ENCODE data around the gene C13orf42.

The C13orf42 gene

DNA sequence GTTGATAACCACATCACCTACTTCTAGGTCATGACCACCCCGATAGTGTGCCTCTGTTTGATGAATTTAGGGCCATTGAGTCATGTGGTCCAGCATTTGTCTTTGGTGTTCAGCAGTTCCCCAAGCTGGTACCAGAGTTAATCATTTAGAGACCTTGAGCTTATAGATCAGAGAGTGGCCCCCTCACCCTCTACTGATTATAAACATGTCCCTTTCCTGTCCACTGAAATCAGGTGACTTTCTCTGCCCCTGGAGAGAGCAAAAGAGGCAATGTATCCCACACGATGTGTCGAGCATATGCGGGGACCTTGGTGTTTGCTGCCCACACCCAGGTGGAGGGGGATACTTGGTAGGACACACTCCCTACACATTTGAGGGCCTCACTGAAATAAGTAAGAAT, 46.3 kb downstream of the C13orf42 start:
- no peak for DNase-seq

DNA sequence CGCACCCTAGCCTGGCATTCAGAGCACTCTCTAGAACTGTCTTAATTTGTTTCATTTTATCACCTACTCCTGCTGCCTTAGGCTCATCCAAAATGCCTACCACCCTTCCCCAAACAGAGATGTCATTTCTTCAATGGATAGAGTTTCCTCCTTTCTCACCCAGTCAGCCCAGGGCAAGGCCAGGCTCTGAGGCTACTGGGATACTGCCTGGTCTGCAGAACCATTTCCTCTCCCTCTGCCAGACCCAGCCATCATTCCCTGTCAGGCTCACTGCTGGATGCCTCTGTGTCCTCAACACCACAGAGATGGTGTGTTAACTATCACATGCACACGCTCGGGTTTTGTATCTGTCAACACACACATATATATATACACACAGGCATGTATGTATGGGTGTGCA, 47.2 kb downstream of the C13orf42 start:
- peak; percentile 52 for DNase-seq

DNA sequence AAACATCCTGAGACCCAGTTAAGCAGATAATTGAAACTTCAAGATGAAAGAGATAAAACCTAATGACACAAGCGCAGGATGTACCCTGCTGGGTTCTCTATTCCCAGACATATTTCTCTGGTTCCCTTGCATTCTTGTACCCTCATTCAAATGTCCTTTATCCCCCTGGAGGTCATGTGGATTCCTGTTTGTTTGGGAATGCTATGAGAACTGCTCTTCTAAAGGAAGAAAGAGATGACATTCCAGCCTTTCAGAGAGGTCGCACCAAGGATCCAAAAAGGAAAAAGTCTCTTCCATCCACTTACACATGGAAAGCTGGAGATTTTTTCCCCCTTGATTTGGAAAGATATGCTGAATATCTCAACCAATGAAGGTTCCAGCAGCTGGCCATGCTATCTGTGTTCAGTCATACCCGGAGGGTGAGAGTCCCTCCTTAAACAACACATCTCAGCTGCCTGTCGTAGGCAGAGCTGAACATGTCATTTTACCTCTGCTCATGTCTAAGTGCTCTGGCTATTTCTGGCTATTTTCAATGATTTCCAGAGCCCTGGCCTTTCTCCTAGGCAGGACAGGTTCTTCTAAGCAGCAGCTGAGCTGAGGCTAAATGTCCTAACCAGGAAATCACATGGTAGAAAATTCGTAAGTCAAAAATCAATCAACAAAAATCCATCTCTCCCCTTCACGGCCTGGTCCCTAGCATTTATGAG, 52.5 kb downstream of the C13orf42 start:
- peak; percentile 32 for DNase-seq

DNA sequence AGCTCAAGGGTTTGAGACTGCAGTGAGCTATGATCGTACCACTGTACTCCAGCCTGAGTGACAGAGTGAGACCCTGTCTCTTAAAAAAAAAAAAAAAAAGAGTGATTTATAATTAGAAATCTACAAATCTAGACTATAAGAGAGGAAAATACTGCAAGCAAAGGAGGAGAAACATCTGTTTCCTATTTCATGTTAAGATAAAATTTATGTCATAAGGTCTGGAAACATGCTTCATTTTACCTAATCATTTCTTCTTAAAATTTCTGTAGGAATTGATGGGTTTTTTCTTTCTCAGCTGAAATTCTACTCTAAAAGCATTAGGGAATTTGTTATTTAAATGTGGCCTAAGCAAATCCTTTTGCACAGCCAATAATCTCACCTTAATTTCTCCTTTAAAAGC, 53.2 kb downstream of the C13orf42 start:
- no peak for DNase-seq

DNA sequence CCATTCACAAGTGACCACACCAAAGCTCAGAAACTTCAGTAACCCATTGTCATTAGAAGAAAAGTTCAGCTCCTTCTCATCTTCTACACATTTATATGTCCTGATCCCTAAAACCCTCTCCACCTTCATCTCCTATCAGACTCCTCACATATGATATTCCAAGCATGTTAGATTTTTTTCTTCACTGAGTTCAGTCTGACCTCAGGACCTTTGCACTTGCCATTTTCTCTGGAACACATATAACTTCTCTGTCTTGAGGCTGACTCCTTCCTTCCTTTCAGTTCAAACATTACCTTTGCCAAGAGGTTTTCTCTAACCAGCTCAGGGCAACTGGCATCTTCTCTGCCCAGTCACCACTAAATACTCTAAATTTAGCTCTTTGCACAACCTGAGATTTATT, 54.1 kb downstream of the C13orf42 start:
- DNase-seq = no peak

DNA sequence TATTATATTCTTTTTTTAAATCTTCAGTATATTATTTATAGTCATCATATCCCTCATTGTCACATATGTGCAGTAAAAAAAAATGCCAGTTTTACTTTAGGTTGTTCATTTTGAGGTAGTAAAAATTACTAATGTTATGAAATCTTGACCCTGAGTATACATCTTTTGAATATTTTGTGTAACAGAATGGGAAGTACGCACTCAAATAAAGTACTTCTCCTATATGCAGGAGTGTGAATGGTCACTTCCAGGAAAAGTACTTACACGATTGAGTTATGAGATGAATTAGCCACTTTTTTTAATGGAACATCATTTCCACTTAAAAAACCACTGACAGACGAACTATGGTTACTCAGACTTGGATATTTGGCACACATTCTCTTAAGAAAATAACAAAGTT, 58.5 kb downstream of the C13orf42 start:
- no peak for DNase-seq

DNA sequence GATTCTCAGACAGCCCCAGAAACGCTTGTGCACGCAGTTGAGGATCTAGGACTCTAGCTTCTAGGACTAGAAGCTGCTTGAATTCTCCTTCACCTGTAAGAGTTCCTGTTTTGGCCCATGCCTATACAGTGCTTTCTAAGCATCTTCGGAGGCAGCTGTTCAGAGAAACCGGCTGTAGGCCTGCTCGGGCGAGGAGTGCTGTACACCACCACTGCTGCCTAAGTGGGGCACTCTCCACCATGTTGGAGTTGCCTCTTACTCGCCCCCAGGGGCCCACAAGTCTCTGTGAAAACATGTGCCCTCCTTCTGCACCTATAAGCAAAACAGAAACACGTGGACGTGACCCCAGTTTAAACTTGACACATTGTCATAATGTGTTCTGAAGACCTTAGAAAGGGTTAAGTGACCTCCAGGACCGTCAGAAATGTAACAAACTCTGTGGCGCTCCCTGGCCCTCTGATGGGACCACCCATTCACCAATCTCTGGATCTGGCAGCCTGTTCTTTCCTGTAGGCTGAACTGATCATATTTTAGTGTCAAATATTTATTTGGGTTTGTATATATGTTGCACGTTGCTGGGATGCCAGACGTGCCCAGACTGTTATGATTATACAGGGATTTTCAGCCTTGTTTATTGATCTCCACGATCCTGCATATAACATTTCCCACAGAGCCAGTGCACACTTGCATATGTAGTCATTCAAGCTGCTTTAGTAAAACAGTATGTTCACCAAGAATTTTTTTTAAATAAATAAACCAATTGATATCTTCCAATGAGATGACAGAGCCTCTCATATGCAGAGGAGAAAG, 60.8 kb downstream of the C13orf42 start:
- DNase-seq = no peak

DNA sequence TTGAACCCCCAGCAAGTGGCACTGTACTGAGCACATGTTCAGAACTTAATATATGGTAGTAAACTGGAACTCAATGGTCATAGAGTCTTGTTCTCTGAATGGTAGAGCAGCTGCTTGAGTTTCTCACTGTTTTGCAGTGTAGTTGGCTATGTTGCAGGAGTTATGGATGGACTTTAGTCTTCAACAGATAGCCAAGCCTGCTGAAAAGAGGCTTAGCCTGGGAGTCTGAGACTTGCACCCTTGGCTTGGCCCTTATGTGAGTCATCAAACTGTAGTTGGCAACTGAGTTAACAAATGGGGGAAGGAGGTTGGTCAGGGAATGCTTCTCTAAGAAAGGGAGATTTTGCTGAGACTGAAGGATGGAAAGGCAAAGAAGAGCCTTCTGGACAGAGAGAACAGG, 62.5 kb downstream of the C13orf42 start:
- DNase-seq = no peak

DNA sequence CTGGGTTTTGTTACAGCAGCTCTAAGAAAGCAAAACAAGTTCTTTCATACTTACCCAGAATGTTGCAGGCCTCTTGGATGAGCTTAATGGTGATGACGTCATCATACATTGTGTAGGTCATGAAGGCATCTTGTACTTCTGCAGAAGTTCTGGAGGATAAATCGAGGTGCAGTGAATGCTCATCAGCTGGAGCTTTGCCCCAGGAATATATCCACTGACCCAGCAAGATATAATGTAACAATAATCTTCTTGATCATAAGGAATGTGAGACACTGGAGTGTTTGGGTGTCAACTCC, 63.0 kb downstream of the C13orf42 start:
- DNase-seq = no peak

DNA sequence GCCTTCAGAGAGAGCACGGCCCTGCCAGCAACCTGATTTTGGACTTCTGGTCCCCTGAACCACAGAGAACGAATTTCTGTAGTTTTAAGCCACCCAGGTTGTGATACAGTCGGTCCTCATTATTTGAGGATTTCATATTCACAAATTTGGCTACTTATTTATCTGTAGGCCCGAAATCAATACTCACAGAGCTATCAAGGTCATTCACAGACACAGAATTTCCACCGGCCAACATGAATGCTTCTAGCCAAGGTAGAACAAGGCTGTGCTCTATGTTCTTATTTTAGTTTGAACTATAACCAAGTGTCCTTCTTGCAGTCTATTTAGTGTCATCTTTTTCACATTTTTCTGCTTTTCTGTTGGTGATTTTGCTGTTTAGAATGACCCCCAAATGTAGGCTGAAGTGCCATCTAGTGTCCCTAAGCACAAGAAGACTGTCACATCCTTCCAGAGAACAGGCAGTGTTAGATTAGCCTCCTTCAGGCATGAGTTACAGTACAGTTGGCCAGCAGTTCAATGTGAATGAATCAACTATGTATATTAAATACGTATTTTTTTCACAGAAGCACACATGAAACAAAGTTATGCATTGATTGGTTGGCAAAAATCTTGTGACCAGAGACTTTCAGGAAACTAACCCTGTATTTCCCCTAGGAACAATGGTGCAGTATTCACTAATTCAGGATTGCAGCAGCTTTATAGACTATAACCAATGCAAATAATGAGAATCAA, 63.5 kb downstream of the C13orf42 start:
- no peak for DNase-seq

DNA sequence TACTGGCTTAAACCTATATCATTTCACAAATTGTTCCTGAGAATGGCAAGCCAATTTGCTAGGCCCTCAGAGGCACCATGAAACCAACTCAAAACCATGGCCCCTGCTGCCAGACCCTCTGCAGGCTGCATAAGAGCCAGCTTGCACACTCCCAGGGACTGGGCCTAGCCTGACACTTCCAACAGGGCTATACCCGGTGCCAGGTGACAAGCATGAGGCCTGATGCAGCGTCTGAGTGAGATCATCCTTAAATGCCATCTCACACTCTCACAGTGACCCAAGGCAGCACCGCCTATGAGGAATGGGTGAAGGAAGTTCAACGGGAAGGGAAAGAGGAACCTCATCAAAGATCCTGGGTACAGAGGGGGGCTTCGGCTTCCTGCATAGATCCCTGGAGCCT, 65.6 kb downstream of the C13orf42 start:
- no peak for DNase-seq

DNA sequence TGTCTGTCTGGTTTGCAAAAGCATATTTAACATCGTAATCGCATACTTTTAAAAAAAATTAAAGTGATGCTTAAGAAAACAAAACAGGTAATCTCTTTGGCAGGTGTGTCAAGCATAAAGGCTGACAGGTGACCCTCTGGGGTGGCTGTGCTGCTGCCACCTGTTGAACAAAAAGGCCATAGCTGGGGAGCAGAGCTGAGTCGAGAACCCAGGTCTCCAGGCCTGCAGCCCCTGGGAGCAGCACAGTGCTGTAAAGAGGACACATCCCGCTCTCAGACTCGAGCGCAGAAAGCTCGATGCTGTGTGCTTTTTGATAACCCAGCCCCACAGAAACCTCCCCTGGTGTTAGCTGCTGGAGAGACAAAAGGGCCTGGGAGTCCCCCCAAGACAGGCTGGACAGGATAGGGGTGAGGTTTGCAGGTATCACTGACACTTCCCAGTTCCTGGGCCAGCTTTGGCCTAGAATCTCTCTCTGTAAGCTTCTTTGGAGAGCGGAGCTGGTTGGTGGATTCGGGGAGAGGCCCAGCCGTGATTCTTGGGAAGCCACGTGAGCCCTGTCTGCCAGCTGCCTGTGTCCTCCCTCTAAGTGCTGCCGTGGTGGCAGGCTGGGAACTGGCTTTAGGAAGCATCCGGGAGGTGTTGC, 66.9 kb downstream of the C13orf42 start:
- DNase-seq = peak; percentile 45

DNA sequence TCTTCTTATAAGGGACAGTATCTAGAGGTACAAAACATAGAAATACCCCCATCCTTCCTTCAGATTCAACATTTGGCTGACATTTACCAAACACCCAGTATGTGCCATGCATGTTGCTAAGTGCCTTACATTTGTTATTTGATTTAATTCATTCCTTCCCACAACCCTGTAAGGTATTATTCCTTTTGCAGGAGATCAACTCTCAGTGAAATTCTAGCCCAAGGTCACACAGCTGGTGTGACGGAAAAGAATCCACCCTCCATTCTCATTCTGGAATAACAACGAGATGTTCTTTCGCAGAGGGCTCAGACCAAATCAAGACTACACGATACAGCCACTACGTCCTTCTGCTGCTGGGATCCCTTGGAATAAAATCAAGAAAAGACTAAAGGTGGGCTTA, 67.8 kb downstream of the C13orf42 start:
- DNase-seq = no peak

DNA sequence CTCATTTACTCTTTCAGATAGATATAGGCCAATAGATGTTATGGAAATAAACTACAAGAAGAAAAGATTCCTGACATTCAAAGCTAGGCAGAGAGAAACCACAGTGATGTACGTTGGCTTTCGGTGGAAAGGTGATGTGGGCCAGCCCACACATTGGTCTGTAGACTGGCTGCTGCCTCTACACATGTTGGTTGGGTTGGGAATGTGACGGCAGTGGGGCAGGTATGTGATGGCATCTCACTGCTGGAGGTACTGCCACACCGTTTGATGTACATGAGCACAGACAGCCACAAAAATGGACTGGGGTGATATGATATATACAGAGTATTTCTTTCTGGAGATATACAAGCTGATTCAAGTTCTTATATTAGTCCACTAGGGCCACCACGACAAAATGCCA, 69.4 kb downstream of the C13orf42 start:
- no peak for DNase-seq

DNA sequence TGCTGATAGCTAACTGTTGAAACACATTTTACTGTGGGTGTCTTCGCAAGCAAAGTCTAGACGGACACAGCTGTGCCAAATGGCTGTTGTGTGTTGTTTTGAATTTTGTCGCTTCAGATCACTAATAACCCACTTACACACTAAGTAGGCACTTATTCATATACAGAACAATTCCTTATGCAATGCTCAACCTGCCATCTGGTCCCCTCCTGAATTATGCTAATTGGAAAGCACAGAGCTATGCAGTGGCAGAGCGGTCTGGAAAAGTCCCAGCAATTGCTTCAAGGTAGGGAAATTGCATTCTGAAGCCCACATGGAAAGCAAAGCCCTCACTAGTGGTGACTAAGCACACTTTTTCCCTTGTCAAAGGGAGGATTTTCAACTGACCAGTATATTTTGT, 69.9 kb downstream of the C13orf42 start:
- DNase-seq = peak; percentile 80

DNA sequence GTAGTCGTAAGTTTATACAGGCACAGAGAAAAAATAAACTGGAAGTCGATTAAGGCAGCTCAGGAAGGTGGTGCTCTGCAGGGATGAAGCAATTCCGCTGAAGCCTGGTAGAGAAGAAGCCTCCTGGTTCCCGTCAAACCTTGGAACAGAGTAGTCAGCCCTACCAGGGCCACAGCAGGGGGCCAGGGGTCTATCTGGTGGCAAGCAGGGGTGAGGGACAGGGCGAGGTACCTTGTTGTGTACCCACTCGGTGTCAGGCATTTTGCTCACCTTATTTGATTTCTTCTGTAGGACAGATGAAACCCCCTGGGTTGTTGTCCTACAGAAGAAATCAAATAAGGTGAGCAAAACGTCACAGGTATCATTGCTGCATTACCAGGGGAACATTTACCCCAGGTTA, 70.6 kb downstream of the C13orf42 start:
- DNase-seq = no peak

DNA sequence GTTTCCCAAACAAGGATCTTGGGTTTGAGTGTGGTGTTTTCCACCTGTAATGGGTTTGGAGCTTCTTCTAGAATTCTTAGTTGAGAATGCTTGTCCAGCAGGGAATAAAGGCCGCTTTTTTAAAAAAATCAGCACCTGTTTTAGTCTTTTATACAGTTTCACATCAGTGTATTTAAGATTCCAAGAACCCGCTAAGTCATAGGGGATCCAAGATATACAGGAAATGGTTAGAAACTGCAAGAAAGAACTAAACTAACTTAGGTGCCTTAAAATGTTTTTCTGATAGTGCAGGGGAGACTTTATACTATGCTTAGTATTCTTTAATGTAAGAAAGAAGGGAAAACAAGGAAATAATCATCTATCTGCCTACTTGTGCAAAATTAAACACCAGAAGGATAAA, 74.7 kb downstream of the C13orf42 start:
- DNase-seq = peak; percentile 38

DNA sequence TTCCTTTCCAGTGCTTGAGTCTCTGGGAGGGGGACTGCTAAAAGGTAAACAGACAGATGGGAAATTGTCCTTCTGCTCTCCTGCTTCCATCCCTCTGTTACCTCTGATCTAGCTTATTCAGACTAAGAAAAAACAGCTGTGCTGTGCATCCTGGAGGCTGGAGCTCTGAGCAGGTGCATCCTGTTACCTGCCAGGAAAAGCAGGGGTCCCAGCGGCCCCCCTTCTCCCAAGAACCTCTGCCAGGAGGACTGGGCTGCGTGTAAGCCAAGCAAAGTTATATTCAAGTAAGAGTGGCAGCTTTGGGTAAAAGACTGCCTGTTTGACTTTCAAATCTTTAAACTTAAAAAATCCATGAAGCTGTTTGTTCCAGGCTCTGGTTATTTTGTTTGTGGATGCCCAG, 75.1 kb downstream of the C13orf42 start:
- peak; percentile 96 for DNase-seq

DNA sequence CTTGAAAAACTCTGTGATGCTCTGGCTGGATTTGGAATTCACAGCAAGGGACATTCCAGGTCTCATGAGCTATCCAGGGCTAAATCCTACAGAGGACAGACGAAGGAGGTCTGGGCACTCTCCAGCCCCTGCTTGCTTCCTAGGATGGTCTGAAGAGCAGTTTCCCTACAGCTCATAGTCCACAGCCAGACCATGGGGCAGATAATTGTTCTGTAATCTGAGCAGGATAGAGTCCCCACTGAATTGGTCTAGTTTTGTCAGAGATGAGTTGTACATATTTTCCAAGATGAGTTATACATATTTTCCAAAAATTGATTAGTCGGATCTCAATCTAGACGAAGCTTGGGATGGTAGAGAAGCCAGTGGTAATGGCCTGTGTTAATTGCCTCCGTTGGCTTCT, 75.6 kb downstream of the C13orf42 start:
- DNase-seq = peak; percentile 82

DNA sequence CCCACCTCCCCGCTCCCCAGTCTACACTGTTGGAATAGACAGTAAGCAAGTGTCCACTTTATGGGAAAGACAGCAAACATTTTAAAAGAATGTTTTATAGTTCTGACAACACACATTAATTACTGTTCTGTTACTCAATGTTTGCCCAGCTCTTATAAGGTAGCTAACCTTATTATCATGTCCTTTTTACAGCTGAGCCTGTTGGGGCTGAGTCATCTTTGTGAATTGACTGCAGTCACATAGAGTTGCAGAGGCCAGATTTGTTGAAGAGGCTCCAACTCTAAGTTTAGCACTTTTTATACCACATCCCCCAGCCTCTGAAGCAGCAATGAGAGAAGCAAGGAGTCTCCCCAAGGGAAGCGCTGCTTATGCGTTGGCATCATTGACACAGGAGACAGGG, 76.2 kb downstream of the C13orf42 start:
- DNase-seq = peak; percentile 93

DNA sequence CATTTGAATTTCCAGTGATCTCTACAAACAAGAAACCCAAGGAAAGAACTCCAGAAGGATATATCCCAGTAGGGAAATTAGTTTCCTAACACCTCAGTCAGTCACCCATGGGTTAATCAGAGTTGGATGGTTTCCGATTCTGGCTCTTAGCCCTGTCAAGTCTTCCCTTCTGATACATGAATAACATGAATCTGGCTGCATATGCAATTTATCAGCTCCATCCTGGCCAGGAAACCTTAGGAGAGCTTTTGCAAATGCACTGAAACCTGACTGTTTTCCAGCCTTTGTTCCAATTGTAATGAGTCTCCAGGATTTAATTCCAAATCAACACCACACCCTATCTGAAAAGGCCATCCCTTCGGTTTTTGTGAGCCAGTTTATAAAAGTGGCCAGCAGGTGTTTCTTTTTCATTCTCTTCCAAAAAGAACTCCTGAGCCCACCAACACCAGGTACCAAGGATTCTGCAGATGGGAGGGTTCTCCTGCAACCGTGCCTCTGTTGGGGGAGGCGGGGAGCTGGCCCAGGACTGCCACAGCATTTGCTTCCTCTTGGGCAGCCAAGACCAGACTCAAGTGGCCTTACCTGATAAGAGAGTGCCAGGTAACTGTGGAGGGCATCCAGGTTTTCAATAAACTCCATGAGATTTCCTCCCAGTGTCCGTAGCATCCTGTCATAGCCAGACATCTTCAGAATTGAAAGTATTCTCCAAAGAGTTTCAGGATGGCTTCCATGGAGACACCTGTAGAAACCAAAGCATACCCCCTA, 77.5 kb downstream of the C13orf42 start:
- DNase-seq = peak; percentile 67

DNA sequence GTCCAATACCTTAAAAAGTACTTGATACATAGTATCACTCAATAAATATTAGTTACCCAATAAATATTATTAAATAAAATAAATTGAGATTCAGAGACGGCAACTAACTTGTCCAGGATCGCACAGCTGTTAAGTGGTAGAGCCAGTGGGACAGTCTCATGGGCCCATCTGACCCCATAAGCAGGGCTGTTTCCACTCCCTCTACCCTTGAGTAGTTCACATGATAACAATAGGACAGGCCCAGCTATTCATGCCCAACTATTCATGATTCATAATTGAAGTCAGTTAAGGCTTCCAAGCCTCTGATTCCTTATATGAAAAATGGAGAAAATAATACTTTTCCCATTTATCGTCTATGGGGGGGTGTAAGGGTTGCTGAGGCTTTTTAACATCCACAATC, 78.2 kb downstream of the C13orf42 start:
- DNase-seq = peak; percentile 65
